Measurements from ENCODE around the gene CLPTM1L. TPM values are rescaled to one million over a fixed set of nuclear protein-coding genes. Genes with fewer than 3 reads are reported as not detected.

The CLPTM1L gene
- total and polyA plus RNA-seq, 9 of the 15 experiments (the other 6 are each of a cell fraction or from before 2014, with no cell fraction given), result 3.5 to 217 (median 177) TPM

- WGBS (ENCODE audit: insufficient coverage, low coverage, missing lambda C conversion rate), result 0% methylated on average over 4 of the region's 4 CpGs
- Histone ChIP-seq H3K36me3 (ENCODE audit: control insufficient read depth, insufficient read depth, low read length) (no peaks in the 10 kb centered on the region), H4K20me1 (replicated peaks; ENCODE audit: control insufficient read depth, insufficient read depth, low read length) (peaks cover 4% of the 10 kb centered on the region; the same call in 1 of the 2 replicates), H3K27ac (ENCODE audit: extremely low read depth, low read depth, low read length) (no peak overlapping the region), H3K9ac (ENCODE audit: insufficient read depth in 1 of 2, low read depth in 2 of 2, low read length in 2 of 2) (0 out of 4 replicates have a peak overlapping the region, but pooled peaks of 1 of the 2 experiments have one; percentile 8), H3K4me3 (no peak overlapping the region), H3K79me2 (ENCODE audit: control insufficient read depth, insufficient read depth, low read length) (no peaks in the 10 kb centered on the region), H3K9me1 (ENCODE audit: control insufficient read depth, insufficient read depth, low read length) (no peaks in the 10 kb centered on the region), H3K4me2 (ENCODE audit: insufficient read depth, low read length) (no peak overlapping the region), H2AFZ (ENCODE audit: low read depth, low read length) (no peak overlapping the region), H3K9me3 (replicated peaks; ENCODE audit: control insufficient read depth, insufficient read depth, low read depth, low read length) (no peaks in the 10 kb centered on the region), H3K27me3 (ENCODE audit: control insufficient read depth in 2 of 2, insufficient read depth in 2 of 2, low read length in 2 of 2) (peaks cover 77 to 89% of the 10 kb centered on the region in 2 experiments), H3K4me1 (replicated peaks in 1 of 2; ENCODE audit: control insufficient read depth in 2 of 2, insufficient read depth in 2 of 2, low read length in 2 of 2) (peaks cover 0 to 15% of the 10 kb centered on the region in 2 experiments; a peak in 1 of 5 replicates)
- ATAC-seq (no peak), DNase-seq (ENCODE audit: extremely low read depth in 1 of 4, low spot score in 3 of 4) (no peak), FAIRE-seq (no peak)
- POLR2A ChIA-PET, result interaction anchor here (0.7 to 0.8 kb wide), 2 partner anchors 10 to 145 kb away, joined by 3 to 4 read pairs; no protein-coding TSS in a partner anchor
- CTCF ChIA-PET (ENCODE audit: low intra/inter-chr PET ratio), result no interaction called here
- TF ChIP-seq ZNF347 (CRISPR knock-in tag; IDR thresholded peaks at IDR 0.05; ENCODE audit: low read depth) (no peak), HOMEZ (CRISPR knock-in tag; IDR thresholded peaks at IDR 0.05) (no peak), CUX1 (CRISPR knock-in tag; IDR thresholded peaks at IDR 0.05) (no peak), ZBTB17 (CRISPR knock-in tag; IDR thresholded peaks at IDR 0.05) (no peak), MECOM (CRISPR knock-in tag; IDR thresholded peaks at IDR 0.05) (no peak), ZNF644 (tag; IDR thresholded peaks at IDR 0.05; ENCODE audit: low read depth) (no peak), ZNF121 (CRISPR knock-in tag; conservative IDR thresholded peaks at IDR 0.05) (no peak), PHF21A (IDR thresholded peaks at IDR 0.05; ENCODE audit: borderline replicate concordance, low read depth) (no peak), MAFK (IDR thresholded peaks at IDR 0.05; ENCODE audit: low read length) (no peak), PREB (CRISPR knock-in tag; IDR thresholded peaks at IDR 0.05) (no peak), ZNF41 (CRISPR knock-in tag; conservative IDR thresholded peaks at IDR 0.05) (no peak), NBN (IDR thresholded peaks at IDR 0.05; ENCODE audit: low read depth) (no peak)
- intact Hi-C loops (cut with micrococcal nuclease) (no loop called here), in situ Hi-C loops (cut with MboI) (no loop called here)
- no TSS peak for BruUV-seq (replicated peaks)
Measured at GRCh38 chr5:1360861-1361260, 16.0 kb upstream of the CLPTM1L start.

Measured in K562 (cell line).